Breast epithelium (tissue), 3 donors: Measurements from ENCODE around the gene LIX1.

ENCODE experiments used
- CTCF ChIP-seq, 3 donors: fragments of 450-650 bp; IDR thresholded peaks; one replicate each; pipeline ENCODE4 v1.5.1; 2016 to 2017; ENCODE audit warnings: antibody characterized with exemption in 3 of 3, mild to moderate bottlenecking in 3 of 3, moderate library complexity in 3 of 3
- POLR2AphosphoS5 ChIP-seq, 3 donors: sonication (generic); formaldehyde crosslinking; IDR thresholded peaks; one replicate each; pipeline ENCODE4 v1.6.1; 2017; ENCODE audit warnings: antibody characterized with exemption in 3 of 3

- TF ChIP-seq POLR2AphosphoS5 (IDR thresholded peaks at IDR 0.05) (no peak), CTCF (IDR thresholded peaks at IDR 0.05) (no peak)
Measured at GRCh38 chr5:97148288-97148687, 5.9 kb upstream of the LIX1 start.
